B cell (primary cell): ENCODE results near the gene IGSF9B. TPM values are rescaled to one million over a fixed set of nuclear protein-coding genes. Genes with fewer than 3 reads are reported as not detected.

Experiments used
- ATAC-seq: fragments of 200-7000 bp; cut with Tn5 transposase; one replicate; pipeline ENCODE4 v1.10.0; 2021; ENCODE audit warnings: low read depth, mild to moderate bottlenecking, moderate number of reproducible peaks, moderate library complexity
- CTCF ChIA-PET: fragments of 350-600 bp; sonication (Branson Sonifier 250); formaldehyde crosslinking; loops from one replicate; lab custom pipeline; 2021; ENCODE audit warnings: antibody characterized with exemption, inconsistent platforms; lab: Charles Lee
- POLR2A ChIA-PET: fragments of 350-600 bp; sonication (Branson Sonifier 250); formaldehyde crosslinking; loops from one replicate; lab custom pipeline; 2021; ENCODE audit warnings: antibody characterized with exemption; lab: Charles Lee
- DNase-seq: peaks from one replicate; pipeline ENCODE4 v3.0.0; 2013
- H2AFZ ChIP-seq: 2 replicates; pipeline ENCODE4 v1.6.1; 2012; ENCODE audit warnings: mild to moderate bottlenecking, low read depth, low read length; ENCODE audit not compliant: insufficient read depth, poor library complexity, severe bottlenecking
- H3K27ac ChIP-seq, 2 donors: 1 replicate in 1 of 2; 2 replicates in 1 of 2; pipeline ENCODE4 v1.5.1; 2012 to 2013; ENCODE audit warnings: low read length in 2 of 2, mild to moderate bottlenecking in 2 of 2, moderate library complexity in 1 of 2
- H3K27me3 ChIP-seq, 4 experiments: fragments of 200-600 bp in 1 of 4; sonication (generic) in 1 of 4; replicated peaks in 1 of 4; 1 replicate in 2 of 4; 2 replicates in 2 of 4; pipeline versions ENCODE4 v1.6.1 to v1.7.0; 2013 to 2016; ENCODE audit warnings: low read length in 3 of 4, mild to moderate bottlenecking in 2 of 4, mixed read lengths in 1 of 4, moderate library complexity in 1 of 4; ENCODE audit not compliant: insufficient read depth in 4 of 4, control insufficient read depth in 3 of 4; ENCODE audit errors: control extremely low read depth in 1 of 4
- H3K36me3 ChIP-seq, 2 experiments: replicated peaks in 1 of 2; 1 replicate in 1 of 2; 2 replicates in 1 of 2; pipeline versions ENCODE4 v1.6.1 to v1.7.1; 2013; ENCODE audit warnings: low read length in 1 of 2; ENCODE audit not compliant: insufficient read depth in 2 of 2, control insufficient read depth in 1 of 2; ENCODE audit errors: control extremely low read depth in 1 of 2, extremely low read depth in 1 of 2
- H3K4me1 ChIP-seq, 2 donors: fragments of 200-600 bp in 1 of 2; sonication (generic) in 1 of 2; 1 replicate in 1 of 2; 2 replicates in 1 of 2; pipeline versions ENCODE4 v1.5.1 to v1.6.1; 2013 to 2017; ENCODE audit warnings: low read length in 2 of 2; ENCODE audit not compliant: control insufficient read depth in 2 of 2, insufficient read depth in 2 of 2
- H3K4me2 ChIP-seq: replicated peaks from 2 replicates; pipeline ENCODE3; 2012; ENCODE audit warnings: mild to moderate bottlenecking, low read depth, low read length; ENCODE audit not compliant: poor library complexity, severe bottlenecking
- H3K4me3 ChIP-seq, 5 experiments: fragments of 200-600 bp in 1 of 5; sonication (generic) in 1 of 5; 1 replicate in 3 of 5; 2 replicates in 2 of 5; pipeline versions ENCODE4 v1.5.1 to v1.7.0; 2011 to 2016; ENCODE audit warnings: low read length in 4 of 5, mild to moderate bottlenecking in 4 of 5, low read depth in 2 of 5, control low read depth in 1 of 5, moderate library complexity in 1 of 5; ENCODE audit not compliant: insufficient read depth in 1 of 5; ENCODE audit errors: control extremely low read depth in 1 of 5, extremely low read depth in 1 of 5
- H3K79me2 ChIP-seq: fragments of 200-600 bp; sonication (generic); one replicate; pipeline ENCODE4 v1.6.0; 2016; ENCODE audit warnings: low read length; ENCODE audit not compliant: control insufficient read depth, insufficient read depth
- H3K9ac ChIP-seq: fragments of 200-600 bp; sonication (generic); 2 replicates; pipeline ENCODE4 v1.6.1; 2017; ENCODE audit warnings: mild to moderate bottlenecking, low read length, moderate library complexity
- H3K9me3 ChIP-seq, 3 donors: one replicate each; pipeline versions ENCODE4 v1.6.1 to v1.7.1; 2013; ENCODE audit warnings: low read length in 2 of 3; ENCODE audit not compliant: control insufficient read depth in 2 of 3, insufficient read depth in 1 of 3; ENCODE audit errors: control extremely low read depth in 1 of 3
- H4K20me1 ChIP-seq: 2 replicates; pipeline ENCODE4 v1.6.0; 2012; ENCODE audit warnings: mild to moderate bottlenecking, low read length; ENCODE audit not compliant: insufficient read depth, control insufficient read depth, poor library complexity, severe bottlenecking
- H3K27ac Mint-ChIP-seq: one replicate; pipeline ENCODE4 v1.8.0; 2021; ENCODE audit warnings: mixed read lengths
- H3K27me3 Mint-ChIP-seq: one replicate; pipeline ENCODE4 v1.8.0; 2021; ENCODE audit warnings: mixed read lengths
- H3K4me1 Mint-ChIP-seq: one replicate; pipeline ENCODE4 v1.8.0; 2021; ENCODE audit warnings: mixed read lengths
- H3K4me3 Mint-ChIP-seq: one replicate; pipeline ENCODE4 v1.8.0; 2021; ENCODE audit warnings: mixed read lengths
- H3K9me3 Mint-ChIP-seq: one replicate; pipeline ENCODE4 v1.8.0; 2022; ENCODE audit warnings: mixed read lengths; ENCODE audit not compliant: insufficient read depth
- EZH2 ChIP-seq: IDR thresholded peaks from 2 replicates; pipeline ENCODE4 v1.6.1; 2012; ENCODE audit warnings: borderline replicate concordance, low read depth, mild to moderate bottlenecking, moderate library complexity, low read length; ENCODE audit not compliant: insufficient read depth, poor library complexity, severe bottlenecking
- WGBS: methylation state at CpG from one replicate; pipeline ENCODE4 v1.1.5; 2013; ENCODE audit warnings: missing lambda C conversion rate; ENCODE audit not compliant: insufficient coverage; 5-methylcytosine and 5-hydroxymethylcytosine counted together
- intact Hi-C: fragments of 100-400 bp; cut with micrococcal nuclease; formaldehyde crosslinking; loops from one replicate; pipeline ENCODE4 v1.10.0; 2022
- polyA plus RNA-seq: library from polyadenylated mRNA; depleted of rRNA; stranded (reverse); fragments of >200 nt; gene quantifications from 2 replicates; pipeline ENCODE4 v1.2.3, GENCODE V29; 2012
- total RNA-seq, 2 donors: library from RNA; stranded (reverse); fragments of 120-200 nt in 1 of 2; gene quantifications; 1 replicate in 1 of 2; 2 replicates in 1 of 2; pipeline versions ENCODE4 v1.2.3 to v1.2.4, GENCODE V29; 2013 to 2022
- TF ChIP-seq, protein P1 (sequence below): fragments of 200-600 bp; IDR thresholded peaks from one replicate; pipeline ENCODE4 v1.8.0; 2022; ENCODE audit warnings: antibody characterized with exemption, mild to moderate bottlenecking

The IGSF9B gene
- total and polyA plus RNA-seq, 2 donors (not counting 1 experiment from before 2014, with no cell fraction given), result 0.15 to 0.37 TPM

GRCh38 chr11:133974836-133975487 is 18.2 kb upstream of the IGSF9B start:
- no peak for DNase-seq
- TF ChIP-seq EZH2, result no peak
- TF ChIP-seq, protein P1, sequence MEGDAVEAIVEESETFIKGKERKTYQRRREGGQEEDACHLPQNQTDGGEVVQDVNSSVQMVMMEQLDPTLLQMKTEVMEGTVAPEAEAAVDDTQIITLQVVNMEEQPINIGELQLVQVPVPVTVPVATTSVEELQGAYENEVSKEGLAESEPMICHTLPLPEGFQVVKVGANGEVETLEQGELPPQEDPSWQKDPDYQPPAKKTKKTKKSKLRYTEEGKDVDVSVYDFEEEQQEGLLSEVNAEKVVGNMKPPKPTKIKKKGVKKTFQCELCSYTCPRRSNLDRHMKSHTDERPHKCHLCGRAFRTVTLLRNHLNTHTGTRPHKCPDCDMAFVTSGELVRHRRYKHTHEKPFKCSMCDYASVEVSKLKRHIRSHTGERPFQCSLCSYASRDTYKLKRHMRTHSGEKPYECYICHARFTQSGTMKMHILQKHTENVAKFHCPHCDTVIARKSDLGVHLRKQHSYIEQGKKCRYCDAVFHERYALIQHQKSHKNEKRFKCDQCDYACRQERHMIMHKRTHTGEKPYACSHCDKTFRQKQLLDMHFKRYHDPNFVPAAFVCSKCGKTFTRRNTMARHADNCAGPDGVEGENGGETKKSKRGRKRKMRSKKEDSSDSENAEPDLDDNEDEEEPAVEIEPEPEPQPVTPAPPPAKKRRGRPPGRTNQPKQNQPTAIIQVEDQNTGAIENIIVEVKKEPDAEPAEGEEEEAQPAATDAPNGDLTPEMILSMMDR, result no peak
- CTCF ChIA-PET, result no interaction called here
- H3K27me3 Mint-ChIP-seq, result peaks cover 47% of the 10 kb centered on the region
- H2AFZ ChIP-seq, result no peak overlapping the region
- no peak overlapping the region for H3K4me3 Mint-ChIP-seq
- H3K4me2 ChIP-seq, result no peak overlapping the region
- no peaks in the 10 kb centered on the region for H3K4me1 ChIP-seq
- H3K27ac ChIP-seq, result no peak overlapping the region
- no peaks in the 10 kb centered on the region for H3K9me3 Mint-ChIP-seq
- no peaks in the 10 kb centered on the region for H3K79me2 ChIP-seq
- peaks cover 3% of the 10 kb centered on the region for H3K4me1 Mint-ChIP-seq
- H3K9ac ChIP-seq, result no peak overlapping the region
- no peaks in the 10 kb centered on the region for H3K9me3 ChIP-seq
- no peak overlapping the region for H3K4me3 ChIP-seq
- H4K20me1 ChIP-seq, result no peaks in the 10 kb centered on the region
- H3K27me3 ChIP-seq, result peaks cover 0 to 3% (median 0%) of the 10 kb centered on the region in 4 experiments
- H3K36me3 ChIP-seq, result no peaks in the 10 kb centered on the region
- POLR2A ChIA-PET, result no interaction called here
- ATAC-seq, result no peak
- intact Hi-C loops, result no loop called here
- 88% methylated on average over 14 of the region's 14 CpGs for WGBS
- H3K27ac Mint-ChIP-seq, result no peak overlapping the region

GRCh38 chr11:133971881-133972280 is 15.1 kb upstream of the IGSF9B start:
- H3K27ac ChIP-seq, result no peak overlapping the region
- Mint-ChIP-seq H3K27ac (no peak overlapping the region), H3K4me3 (no peak overlapping the region), H3K27me3 (peaks cover 42% of the 10 kb centered on the region), H3K4me1 (peaks cover under 1% of the 10 kb centered on the region), H3K9me3 (no peaks in the 10 kb centered on the region)
- no peak overlapping the region for H3K4me2 ChIP-seq
- ChIA-PET CTCF (no interaction called here), POLR2A (no interaction called here)
- no peak overlapping the region for H3K4me3 ChIP-seq
- H3K27me3 ChIP-seq, result peaks cover 0 to 10% (median 0%) of the 10 kb centered on the region in 4 experiments
- 80% methylated on average over 11 of the region's 11 CpGs for WGBS
- H2AFZ ChIP-seq, result no peak overlapping the region
- no peaks in the 10 kb centered on the region for H3K4me1 ChIP-seq
- peaks cover 0 to 10% (median 0%) of the 10 kb centered on the region in 3 donors for H3K9me3 ChIP-seq
- ATAC-seq, result no peak
- H3K36me3 ChIP-seq, result no peaks in the 10 kb centered on the region
- TF ChIP-seq, protein P1, result no peak
- no peak for TF ChIP-seq EZH2
- H3K9ac ChIP-seq, result no peak overlapping the region
- DNase-seq, result no peak
- H4K20me1 ChIP-seq, result no peaks in the 10 kb centered on the region
- intact Hi-C loops, result no loop called here
- no peaks in the 10 kb centered on the region for H3K79me2 ChIP-seq
